GM12801 (cell line): ENCODE results near the gene GJD2.

Source experiments
- CTCF ChIP-seq: IDR thresholded peaks from one replicate; pipeline ENCODE4 v1.5.1; 2011; ENCODE audit warnings: control low read depth; ENCODE audit not compliant: insufficient read length; ENCODE audit errors: extremely low read depth

Gene GJD2

GRCh38 chr15:34734303-34734702 lies 20.5 kb downstream of the GJD2 start:
- no peak for TF ChIP-seq CTCF

GRCh38 chr15:34733621-34734020 lies 21.2 kb downstream of the GJD2 start:
- TF ChIP-seq CTCF: no peak

GRCh38 chr15:34732430-34732829 lies 22.4 kb downstream of the GJD2 start:
- TF ChIP-seq CTCF: no peak

- no peak for TF ChIP-seq CTCF
Observed at GRCh38 chr15:34730701-34731100, 24.1 kb downstream of the GJD2 start.

- TF ChIP-seq CTCF: no peak
Observed at GRCh38 chr15:34729886-34730285, 24.9 kb downstream of the GJD2 start.

GRCh38 chr15:34729056-34729455 lies 25.7 kb downstream of the GJD2 start:
- no peak for TF ChIP-seq CTCF

- no peak for TF ChIP-seq CTCF
Observed at GRCh38 chr15:34726406-34727100, 28.2 kb downstream of the GJD2 start.
